Measurements from ENCODE around the gene KIF21A.

- TF ChIP-seq CTCF (IDR thresholded peaks at IDR 0.05), result no peak
- TF ChIP-seq POLR2A (IDR thresholded peaks at IDR 0.05), result no peak
These were observed 75.4 kb downstream of the KIF21A start for GRCh38 chr12:39367494-39367893.
